Measurements from ENCODE around the gene ZNF277.

The ZNF277 gene

GRCh38 chr7:112358513-112358912 is 152.0 kb downstream of the ZNF277 start:
- ATAC-seq, result no peak

- ATAC-seq, result no peak
Observed at GRCh38 chr7:112359086-112359485, 152.6 kb downstream of the ZNF277 start.

GRCh38 chr7:112360681-112361080 is 154.2 kb downstream of the ZNF277 start:
- ATAC-seq, result no peak

- ATAC-seq, result no peak
Observed at GRCh38 chr7:112361154-112361553, 154.7 kb downstream of the ZNF277 start.

GRCh38 chr7:112362053-112362650 is 155.7 kb downstream of the ZNF277 start:
- no peak for ATAC-seq

GRCh38 chr7:112362731-112363131 is 156.2 kb downstream of the ZNF277 start:
- no peak for ATAC-seq

GRCh38 chr7:112364388-112364787 is 157.9 kb downstream of the ZNF277 start:
- ATAC-seq, result no peak

- ATAC-seq, result no peak
Observed at GRCh38 chr7:112365551-112365950, 159.1 kb downstream of the ZNF277 start.

GRCh38 chr7:112366886-112367285 is 160.4 kb downstream of the ZNF277 start:
- no peak for ATAC-seq

- ATAC-seq, result no peak
Observed at GRCh38 chr7:112370436-112370835, 163.9 kb downstream of the ZNF277 start.

GRCh38 chr7:112371701-112372100 is 165.2 kb downstream of the ZNF277 start:
- no peak for ATAC-seq

GRCh38 chr7:112372101-112372500 is 165.6 kb downstream of the ZNF277 start:
- no peak for ATAC-seq

GRCh38 chr7:112377593-112377992 is 171.1 kb downstream of the ZNF277 start:
- no peak for ATAC-seq

GRCh38 chr7:112381311-112382091 is 175.0 kb downstream of the ZNF277 start:
- no peak for ATAC-seq

- no peak for ATAC-seq
Observed at GRCh38 chr7:112383671-112384417, 177.3 kb downstream of the ZNF277 start.

- ATAC-seq, result no peak
Observed at GRCh38 chr7:112385516-112385915, 179.0 kb downstream of the ZNF277 start.

GRCh38 chr7:112386619-112387018 is 180.1 kb downstream of the ZNF277 start:
- no peak for ATAC-seq

- no peak for ATAC-seq
Observed at GRCh38 chr7:112390167-112390566, 183.7 kb downstream of the ZNF277 start.

- peak in 1 of 2 donors; percentile 31 for ATAC-seq
Observed at GRCh38 chr7:112391079-112391821, 184.8 kb downstream of the ZNF277 start.

GRCh38 chr7:112391841-112392286 is 185.4 kb downstream of the ZNF277 start:
- peak; percentile 68 to 81 for ATAC-seq

Data from activated CD4-positive, CD25-positive, alpha-beta regulatory T cell treated with anti-CD3 and anti-CD28 coated beads, Interleukin-2, amount 50 U/mL, for 24 hours (primary cell).